SH-SY5Y (cell line): Measurements from ENCODE around the gene KCNK16.

Experiments used
- GATA2 ChIP-seq: IDR thresholded peaks from 2 replicates; pipeline ENCODE4 v1.6.1; 2011; ENCODE audit warnings: mild to moderate bottlenecking, low read depth, low read length
- GATA3 ChIP-seq: IDR thresholded peaks from 2 replicates; pipeline ENCODE4 v1.6.1; 2011; ENCODE audit warnings: low read depth, mild to moderate bottlenecking, low read length, moderate library complexity

Gene KCNK16

GRCh38 chr6:39335780-39336545 is 13.5 kb upstream of the KCNK16 start:
- TF ChIP-seq GATA2 = no peak
- no peak for TF ChIP-seq GATA3

- TF ChIP-seq GATA2 = no peak
Observed at GRCh38 chr6:39333644-39334438, 11.3 kb upstream of the KCNK16 start.

- TF ChIP-seq GATA2 (no peak), GATA3 (no peak)
Observed at GRCh38 chr6:39330476-39330875, 8.0 kb upstream of the KCNK16 start.

GRCh38 chr6:39330057-39330456 is 7.6 kb upstream of the KCNK16 start:
- TF ChIP-seq GATA3 (no peak), GATA2 (no peak)

- no peak for TF ChIP-seq GATA3
- no peak for TF ChIP-seq GATA2
Observed at GRCh38 chr6:39328066-39328465, 5.6 kb upstream of the KCNK16 start.

- peak; percentile 51 for TF ChIP-seq GATA2
- TF ChIP-seq GATA3 = no peak
Observed at GRCh38 chr6:39327507-39327906, 5.0 kb upstream of the KCNK16 start.

GRCh38 chr6:39321761-39322160 is 741 bp downstream of the KCNK16 start:
- TF ChIP-seq GATA3 = no peak
- no peak for TF ChIP-seq GATA2

GRCh38 chr6:39320363-39320984 is 2.0 kb downstream of the KCNK16 start:
- no peak for TF ChIP-seq GATA3
- no peak for TF ChIP-seq GATA2

GRCh38 chr6:39319621-39320362 is 2.7 kb downstream of the KCNK16 start:
- TF ChIP-seq GATA3 (no peak), GATA2 (no peak)

GRCh38 chr6:39317256-39317655 is 5.2 kb downstream of the KCNK16 start:
- no peak for TF ChIP-seq GATA2
- TF ChIP-seq GATA3 = no peak

GRCh38 chr6:39314273-39314795 is 8.2 kb downstream of the KCNK16 start, which contains the start of gene KCNK17:
KCNK17 (minus strand) TSS chr6:39314419; CDS start chr6:39314320, 99 bp downstream.
- TF ChIP-seq GATA2 (no peak), GATA3 (no peak)

GRCh38 chr6:39313526-39314272 is 8.8 kb downstream of the KCNK16 start:
- TF ChIP-seq GATA3 (no peak), GATA2 (no peak)
